NCI-H1048 (cell line): ENCODE data around the gene FAF1.
"Not testable (repeated sequence)": the region's sequence is repeated elsewhere in the genome, so short reads cannot be mapped to it uniquely, and the experiment has no call there.

Experiments used
- DNase-seq: peaks from one replicate; lab custom pipeline; 2025; lab: John Stamatoyannopoulos, UW

Gene FAF1

DNA sequence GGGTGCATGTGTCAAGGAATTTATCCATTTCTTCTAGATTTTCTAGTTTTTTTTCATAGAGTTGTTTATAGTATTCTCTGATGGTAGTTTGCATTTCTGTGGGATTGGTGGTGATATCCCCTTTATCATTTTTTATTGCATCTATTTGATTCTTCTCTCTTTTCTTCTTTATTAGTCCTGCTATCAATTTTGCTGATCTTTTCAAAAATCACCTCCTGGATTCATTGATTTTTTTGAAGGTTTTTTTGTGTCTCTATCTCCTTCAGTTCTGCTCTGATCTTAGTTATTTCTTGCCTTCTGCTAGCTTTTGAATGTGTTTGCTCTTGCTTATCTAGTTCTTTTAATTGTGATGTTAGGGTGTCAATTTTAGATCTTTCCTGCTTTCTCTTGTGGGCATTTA lies 52.5 kb downstream of the FAF1 start:
- not testable (repeated sequence) for DNase-seq

DNA sequence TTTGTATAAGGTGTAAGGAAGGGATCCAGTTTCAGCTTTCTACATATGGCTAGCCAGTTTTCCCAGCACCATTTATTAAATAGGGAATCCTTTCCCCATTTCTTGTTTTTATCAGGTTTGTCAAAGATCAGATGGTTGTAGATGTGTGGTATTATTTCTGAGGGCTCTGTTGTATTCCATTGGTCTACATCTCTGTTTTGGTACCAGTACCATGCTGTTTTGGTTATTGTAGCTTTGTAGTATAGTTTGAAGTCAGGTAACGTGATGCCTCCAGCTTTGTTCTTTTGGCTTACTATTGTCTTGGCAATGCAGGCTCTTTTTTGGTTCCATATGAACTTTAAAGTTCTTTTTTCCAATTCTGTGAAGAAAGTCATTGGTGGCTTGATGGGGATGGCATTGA lies 54.0 kb downstream of the FAF1 start:
- DNase-seq, result not testable (repeated sequence)

DNA sequence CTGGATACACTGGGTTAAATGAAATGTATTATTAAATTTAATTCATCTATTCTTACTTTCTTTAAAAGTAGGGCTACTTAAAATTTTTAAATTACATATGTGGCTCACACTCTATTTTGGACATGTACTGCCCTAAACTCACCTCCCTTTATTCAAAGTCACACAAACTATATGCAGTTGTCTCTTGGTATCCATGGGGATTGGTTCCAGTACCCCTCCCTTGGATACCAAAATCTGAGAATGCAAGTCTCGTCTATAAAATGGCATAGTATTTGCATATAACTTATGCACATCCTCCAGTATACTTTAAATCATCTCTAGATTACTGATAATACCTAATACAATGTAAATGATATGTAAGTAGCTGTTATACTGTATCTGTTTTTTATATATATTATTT lies 57.6 kb downstream of the FAF1 start:
- DNase-seq, result no peak

DNA sequence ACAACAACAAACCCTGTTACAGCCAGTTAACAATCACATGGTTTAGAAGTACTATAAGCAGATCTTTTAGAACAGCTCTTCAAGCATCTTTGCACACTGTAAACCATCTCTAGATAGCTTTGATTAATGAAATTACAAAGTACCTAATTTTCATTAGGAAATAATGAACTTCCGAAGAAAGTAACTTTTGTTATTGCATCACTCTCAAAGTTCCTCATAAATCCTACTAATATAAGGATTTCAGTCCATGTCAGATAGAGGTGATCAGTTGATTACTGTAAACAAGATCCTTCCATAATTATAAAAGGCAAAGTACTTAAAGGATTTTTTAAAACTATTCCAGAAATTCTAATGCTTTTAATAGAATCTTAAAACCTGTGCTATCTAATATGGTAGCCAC lies 58.2 kb downstream of the FAF1 start:
- no peak for DNase-seq

DNA sequence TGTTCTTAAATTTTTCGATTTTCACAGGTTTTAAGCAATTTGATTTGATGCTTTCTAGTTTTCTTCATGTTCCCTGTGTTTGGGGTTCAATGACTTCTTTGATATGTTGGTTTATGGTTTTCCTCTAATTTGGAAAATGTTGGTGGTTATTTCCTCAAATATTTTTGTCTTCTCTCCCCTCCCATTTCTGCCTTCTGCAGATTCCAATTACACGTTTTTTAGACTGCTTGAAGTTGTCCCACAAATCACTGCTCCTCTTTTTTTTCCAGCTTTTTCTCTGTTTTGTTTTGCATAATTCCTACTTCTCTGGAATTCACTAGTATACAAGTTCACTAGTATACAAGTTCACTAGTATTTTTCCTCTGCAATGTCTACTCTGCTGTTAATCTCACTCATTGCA lies 61.3 kb downstream of the FAF1 start:
- DNase-seq, result no peak

DNA sequence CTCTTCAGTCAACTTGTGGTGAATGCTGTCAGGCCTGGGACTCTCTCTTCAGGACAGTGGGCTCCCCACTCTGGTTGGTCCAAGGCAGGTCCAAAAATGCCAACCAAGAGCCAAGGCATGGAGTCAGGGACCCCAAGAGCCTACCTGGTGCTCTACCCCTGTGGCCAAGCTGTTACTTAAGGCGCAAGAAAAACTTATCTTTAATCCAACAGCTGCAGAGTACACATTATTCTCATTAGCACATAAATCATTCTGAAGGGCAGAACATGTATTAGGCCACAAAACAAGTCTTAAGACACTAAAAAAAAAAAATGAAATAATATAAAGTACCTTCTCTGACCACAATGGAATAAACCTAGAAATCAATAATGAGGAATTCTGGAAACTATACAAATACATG lies 65.7 kb downstream of the FAF1 start:
- DNase-seq, result no peak

DNA sequence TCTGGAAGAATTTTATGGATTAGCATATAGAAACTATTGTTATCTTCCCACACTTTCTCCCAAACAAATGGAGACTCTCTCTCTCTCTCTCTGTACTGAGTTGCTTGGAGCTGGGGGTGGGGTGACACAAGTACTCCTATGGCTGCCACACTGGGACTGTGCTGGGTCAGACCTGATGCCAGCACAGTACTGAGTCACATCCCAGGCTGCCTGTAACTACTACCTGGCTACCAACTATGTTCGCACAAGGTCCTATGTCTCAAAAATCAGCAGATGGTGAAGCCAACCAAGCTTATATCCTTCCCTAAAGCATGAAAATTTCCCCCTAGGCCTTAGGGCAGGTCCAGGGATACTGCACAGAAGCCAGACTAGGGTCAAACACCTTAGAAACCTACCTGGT lies 66.6 kb downstream of the FAF1 start:
- no peak for DNase-seq

DNA sequence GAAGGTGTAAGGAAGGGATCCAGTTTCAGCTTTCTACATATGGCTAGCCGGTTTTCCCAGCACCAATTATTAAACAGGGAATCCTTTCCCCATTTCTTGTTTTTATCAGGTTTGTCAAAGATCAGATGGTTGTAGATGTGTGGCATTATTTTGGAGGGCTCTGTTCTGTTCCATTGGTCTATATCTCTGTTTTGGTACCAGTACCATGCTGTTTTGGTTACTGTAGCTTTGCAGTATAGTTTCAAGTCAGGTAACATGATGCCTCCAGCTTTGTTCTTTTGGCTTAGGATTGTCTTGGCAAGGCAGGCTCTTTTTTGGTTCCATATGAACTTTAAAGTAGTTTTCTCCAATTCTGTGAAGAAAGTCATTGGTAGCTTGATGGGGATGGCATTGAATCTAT lies 72.5 kb downstream of the FAF1 start:
- DNase-seq, result not testable (repeated sequence)

DNA sequence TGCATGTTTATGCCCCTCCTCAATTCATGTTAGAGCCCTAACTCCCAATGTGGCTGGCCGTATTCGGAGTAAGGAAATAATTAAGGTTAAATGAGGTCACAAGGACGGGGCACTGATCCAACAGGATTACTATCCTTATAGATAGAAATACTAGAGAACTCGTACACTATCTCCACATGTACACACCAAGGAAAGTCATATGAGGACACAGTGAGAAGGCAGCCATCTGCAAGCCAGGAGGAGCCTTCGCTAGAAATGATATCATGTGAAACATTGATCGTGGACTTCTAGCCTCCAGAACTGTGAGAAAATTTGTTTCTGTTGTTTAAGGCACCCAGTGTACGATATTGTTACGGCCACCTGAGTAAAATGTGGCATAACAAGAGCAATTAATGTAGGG lies 79.7 kb downstream of the FAF1 start:
- no peak for DNase-seq

DNA sequence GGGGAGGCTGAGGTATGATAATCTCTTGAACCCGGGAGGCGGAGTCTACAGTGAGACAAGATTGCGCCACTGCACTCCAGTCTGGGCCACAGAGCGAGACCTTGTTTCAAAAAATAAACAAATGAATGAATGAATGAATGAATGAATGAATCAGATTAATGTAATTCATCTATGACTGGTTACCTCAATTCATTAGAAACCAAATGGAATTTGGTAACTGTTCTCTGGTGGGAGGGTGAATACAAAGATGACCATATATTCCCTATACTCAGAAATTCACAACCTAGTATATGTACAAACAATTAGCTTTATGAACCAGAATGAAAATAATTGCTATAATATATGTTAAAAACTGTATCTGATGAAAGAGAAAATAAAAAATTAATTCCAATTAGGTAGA lies 80.9 kb downstream of the FAF1 start:
- DNase-seq, result no peak

DNA sequence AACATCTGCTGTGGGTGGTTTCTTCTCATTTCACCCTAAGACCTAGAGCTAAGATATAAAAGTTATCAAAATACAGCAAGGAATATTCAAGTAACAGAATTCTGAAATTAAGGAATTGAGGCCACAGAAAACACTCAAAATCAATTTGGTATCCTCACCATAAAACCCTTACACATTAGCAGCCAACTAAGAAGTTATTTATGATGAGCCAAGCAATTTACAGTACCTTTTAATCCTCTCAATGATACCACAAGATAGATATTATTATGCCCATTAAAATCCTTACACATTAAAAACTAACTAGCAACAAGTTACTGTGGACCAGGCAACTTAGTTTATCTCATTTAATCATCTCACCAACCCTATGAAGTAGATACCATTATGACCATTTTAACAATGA lies 81.6 kb downstream of the FAF1 start:
- no peak for DNase-seq

DNA sequence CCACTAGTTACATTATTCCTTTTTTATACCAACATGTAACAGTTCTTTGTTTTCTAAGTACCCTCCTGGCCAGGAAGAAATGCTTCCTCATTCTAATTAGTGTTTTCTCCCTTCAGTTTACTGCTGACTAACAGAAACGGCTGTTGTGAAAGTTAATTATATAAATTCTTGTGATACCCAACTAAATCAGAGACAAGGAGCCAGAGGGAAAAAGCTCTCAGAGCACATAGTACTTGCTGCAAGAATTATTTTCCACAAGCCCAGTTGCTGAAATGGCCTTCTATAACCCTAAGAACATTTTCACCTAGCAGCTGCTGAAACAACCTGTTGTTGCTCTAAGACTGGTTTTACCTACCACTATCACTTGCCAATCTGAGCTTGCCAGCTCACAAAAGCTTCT lies 82.4 kb downstream of the FAF1 start:
- no peak for DNase-seq

DNA sequence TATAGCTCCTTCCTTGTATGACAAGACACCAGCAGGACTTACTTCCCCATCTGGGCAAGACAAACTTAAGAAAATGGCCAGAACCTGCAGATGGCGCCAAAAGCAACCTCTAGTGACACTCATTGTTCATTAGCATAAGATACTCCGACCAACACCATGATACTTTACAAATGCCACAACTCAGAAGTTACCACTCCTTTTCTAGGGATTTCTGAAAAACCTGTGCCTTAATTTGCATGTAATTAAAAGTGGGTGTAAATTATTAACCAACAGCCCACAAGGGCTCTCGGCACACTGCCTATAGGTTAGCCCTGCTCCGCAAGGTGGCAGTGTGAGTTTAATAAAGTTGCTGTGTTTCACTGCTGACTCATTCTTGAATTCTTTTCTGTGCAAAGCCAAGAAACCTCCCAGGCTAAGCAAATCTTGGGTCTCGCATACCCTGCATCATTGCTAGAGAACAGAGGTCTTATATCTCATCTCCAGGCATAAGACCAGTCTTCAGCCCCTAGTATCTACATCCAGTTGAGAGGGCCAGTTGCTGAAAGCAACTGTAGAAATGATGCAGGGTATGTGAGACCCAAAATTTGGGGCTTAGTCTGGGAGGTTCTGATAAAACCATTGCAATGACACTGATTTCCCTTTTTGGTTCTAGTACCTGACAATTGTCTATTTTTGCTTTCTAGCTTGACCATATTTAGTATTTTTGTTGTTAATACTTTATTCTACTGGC lies 86.4 kb downstream of the FAF1 start:
- DNase-seq, result peak; percentile 40

DNA sequence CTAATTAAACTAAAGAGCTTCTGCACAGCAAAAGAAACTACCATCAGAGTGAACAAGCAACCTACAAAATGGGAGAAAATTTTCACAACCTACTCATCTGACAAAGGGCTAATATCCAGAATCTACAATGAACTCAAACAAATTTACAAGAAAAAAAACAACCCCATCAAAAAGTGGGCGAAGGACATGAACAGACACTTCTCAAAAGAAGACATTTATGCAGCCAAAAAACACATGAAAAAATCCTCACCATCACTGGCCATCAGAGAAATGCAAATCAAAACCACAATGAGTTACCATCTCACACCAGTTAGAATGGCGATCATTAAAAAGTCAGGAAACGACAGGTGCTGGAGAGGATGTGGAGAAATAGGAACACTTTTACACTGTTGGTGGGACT lies 95.2 kb downstream of the FAF1 start:
- not testable (repeated sequence) for DNase-seq

DNA sequence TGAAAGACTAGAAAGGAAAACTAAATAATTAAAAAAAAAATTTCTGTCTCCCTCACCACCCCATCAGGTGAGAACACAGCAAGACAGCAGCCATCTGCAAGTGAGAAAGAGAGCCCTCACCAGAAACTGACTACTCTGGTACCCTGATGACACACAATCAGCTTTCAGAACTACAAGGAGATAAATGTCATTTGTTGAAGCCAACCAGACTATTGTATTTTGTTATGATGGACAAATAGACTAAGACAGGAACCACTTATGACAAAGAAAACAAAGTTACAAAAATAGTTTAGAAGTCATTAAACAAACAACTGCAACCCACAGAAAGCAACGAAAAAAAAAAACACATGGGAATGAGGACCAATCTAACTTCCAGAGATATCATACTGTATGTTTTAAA lies 98.3 kb downstream of the FAF1 start:
- no peak for DNase-seq

DNA sequence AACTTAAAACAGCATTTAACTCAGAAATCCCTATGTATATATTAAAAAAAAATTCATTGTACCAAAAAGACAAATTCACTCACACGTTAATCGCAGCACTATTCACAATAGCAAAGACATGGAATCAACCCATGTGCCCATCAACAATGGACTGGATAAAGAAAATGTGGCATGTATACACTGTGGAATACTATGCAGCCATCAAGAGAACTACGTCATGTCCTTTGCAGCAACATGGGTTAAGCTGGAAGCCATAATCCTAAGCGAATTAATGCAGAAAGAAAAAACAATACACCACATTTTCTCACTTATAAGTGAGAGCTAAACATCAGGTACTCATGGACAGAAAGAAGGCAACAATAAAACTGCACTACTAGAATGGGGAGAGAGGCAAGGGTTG lies 99.4 kb downstream of the FAF1 start:
- no peak for DNase-seq

DNA sequence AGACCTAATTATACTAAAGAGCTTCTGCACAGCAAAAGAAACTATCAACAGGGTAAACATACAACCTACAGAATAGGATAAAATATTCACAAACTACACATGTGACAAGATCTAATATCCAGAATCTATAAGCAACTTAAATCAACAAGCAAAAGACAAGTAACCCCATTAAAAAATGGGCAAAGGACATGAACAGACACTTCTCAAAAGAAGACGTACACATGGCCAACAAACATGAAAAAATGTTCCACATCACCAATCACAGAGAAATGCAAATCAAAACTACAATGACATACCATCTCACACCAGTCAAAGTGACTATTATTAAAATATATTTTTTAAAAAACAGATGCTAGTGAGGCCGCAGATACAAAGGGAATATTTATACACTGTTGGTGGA lies 99.8 kb downstream of the FAF1 start:
- DNase-seq, result no peak

DNA sequence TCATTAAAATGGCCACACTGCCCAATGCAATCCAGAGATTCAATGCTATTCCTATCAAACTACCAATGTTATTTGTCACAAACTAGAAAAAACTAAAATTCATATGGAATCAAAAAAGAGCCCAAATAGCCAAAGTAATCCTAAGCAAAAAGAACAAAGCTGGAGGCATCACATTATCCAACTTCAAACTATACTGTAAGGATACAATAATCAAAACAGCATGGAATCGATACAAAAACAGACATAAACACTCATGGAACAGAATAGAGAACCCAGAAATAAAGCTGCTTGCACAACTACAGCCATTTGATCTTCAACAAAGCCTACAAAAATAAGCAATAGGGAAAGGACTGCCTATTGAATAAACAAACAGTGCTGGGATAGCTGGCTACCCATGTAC lies 100.4 kb downstream of the FAF1 start:
- no peak for DNase-seq

DNA sequence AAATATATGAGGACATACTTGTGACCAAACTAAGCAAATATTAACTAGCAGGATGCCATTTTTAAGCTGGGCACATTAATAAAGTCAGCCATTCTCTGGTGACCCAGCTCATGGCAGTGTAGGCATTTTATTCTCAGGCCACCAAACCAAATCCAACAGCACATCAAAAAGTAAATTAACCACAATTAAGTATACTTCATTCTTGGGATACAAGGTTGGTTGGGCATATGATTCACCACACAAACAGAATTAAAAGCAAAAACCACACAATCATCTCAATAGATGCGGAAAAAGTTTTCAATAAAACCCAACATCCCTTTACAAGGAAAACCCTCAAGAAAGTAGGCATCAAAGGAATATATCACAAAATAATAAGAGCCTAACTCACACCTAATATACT lies 101.3 kb downstream of the FAF1 start:
- no peak for DNase-seq

DNA sequence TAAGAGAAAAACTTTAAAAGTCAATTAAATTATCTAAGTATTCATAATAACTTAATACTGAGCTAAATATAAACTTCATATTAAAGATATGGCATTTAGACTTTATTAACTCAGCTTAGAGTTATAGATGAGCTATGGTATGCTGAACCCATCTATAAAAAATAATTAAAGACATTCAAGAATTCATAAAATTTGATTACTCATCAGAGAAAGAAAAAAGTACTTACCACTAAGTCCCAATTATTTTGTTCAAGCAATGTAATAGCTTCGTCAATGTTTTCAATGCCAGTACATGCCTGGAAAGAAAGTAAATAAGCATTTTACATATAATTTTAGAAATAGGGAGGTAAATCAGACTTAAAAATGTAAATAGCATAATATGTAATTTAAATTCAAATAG lies 102.4 kb downstream of the FAF1 start:
- DNase-seq, result no peak

DNA sequence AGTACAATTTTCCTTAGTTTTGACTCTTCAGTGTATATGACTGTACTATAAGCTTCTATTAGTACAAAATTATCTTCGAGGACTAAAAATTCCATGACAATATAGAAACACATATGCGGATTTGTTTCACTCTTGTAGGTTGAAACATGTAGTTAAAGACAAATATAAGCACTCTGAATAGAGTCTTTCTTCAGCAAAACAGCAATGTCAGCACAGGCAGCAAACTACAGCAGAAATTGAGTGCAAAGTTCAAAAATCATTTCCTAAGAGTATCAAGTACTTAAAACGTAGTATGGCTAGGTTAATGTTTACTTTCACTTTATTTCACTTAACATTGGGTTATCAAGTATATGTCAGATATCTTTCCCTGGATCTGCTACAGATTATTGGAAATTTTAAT lies 106.7 kb downstream of the FAF1 start:
- DNase-seq, result no peak

DNA sequence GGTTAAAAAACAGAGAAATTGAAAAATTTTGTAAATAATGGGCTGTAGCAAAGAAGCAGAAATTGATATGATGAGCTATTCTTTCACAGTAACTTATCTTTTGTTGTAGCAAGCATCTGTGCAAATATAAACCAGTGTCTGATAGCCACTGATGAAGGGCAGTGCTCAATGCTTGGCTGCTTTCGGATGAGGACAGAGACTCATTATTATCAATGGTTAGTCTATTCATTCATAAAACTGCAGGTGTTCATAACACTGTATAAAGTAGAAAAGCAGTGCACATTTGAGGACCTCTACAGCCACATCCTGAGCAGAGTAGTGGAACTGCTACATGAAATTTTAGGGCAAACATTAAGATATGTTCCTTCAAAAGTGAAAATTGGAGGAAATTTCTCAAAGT lies 107.2 kb downstream of the FAF1 start:
- DNase-seq, result no peak

DNA sequence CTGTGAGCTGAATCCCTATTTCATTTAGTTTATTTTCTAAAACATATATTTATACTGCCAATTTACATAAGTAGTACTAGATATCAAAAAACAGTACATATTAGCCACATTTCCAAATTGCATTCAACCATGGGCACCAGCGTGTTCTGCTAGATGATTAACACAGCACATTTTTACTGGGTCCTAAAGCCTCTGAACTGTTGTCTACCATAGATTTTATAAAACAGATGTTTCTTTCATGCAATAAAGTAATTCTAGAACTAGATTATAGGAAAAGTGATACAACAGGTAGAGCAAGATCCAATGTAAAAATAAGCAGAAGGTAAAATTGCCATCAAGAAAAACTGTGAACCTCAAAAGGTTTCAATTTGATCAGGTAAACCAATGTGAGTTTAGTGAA lies 108.6 kb downstream of the FAF1 start:
- no peak for DNase-seq

DNA sequence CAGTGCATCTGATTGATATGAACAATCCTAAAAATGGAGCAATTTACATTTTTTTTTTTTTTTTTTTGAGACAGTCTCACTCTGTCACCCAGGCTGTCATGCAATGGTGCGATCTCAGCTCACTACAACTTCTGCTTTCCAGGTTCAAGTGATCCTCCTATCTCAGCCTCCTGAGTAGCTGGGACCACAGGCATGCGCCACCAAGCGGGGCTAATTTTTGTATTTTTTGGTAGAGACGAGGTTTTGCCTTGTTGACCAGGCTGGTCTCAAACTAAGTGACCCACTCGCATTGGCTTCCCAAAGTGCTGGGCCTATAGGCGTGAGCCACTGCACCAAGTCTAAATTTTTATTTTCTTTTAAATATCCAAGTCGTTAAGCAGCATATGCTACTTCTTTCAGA lies 109.0 kb downstream of the FAF1 start:
- DNase-seq, result no peak

DNA sequence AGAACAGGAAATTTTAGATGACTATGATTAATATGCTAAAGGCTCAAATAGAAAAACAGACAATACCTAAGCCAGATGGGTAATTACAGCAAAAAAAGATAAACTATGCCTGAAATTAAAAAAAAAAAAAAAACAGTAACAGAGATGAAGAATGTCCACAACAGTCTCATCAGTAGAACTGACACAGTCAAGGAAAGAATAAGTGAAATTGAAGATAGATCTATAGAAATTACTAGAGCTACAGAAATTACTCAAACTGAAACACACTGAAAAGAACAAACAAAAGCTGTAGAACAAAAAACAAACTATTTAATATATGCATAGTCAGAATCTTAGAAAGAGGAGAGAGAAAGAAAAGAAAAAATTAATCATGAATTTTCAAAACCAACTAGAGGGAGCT lies 112.8 kb downstream of the FAF1 start:
- DNase-seq, result no peak
